Thoracic aorta (tissue), 2 donors: Measurements from ENCODE around the gene TET2. TPM values are rescaled to one million over a fixed set of nuclear protein-coding genes. Genes with fewer than 3 reads are reported as not detected.
A peak's percentile ranks its signal among the peaks of the same experiment; 100 is the strongest.

Experiments
- ATAC-seq: fragments of 150-250 bp; one replicate; pipeline ENCODE4 v1.8.0; 2017; ENCODE audit warnings: low read depth; ENCODE audit not compliant: insufficient number of reproducible peaks, low FRiP score
- DNase-seq: peaks from one replicate; pipeline ENCODE4 v3.0.0-alpha.2; 2020; ENCODE audit warnings: low spot score
- H3K27ac ChIP-seq, 2 donors: fragments of 200-600 bp; sonication (generic); 1 replicate in 1 of 2; 2 replicates in 1 of 2; pipeline ENCODE4 v1.5.1; 2016; ENCODE audit warnings: mild to moderate bottlenecking in 2 of 2, moderate library complexity in 2 of 2
- H3K27me3 ChIP-seq: fragments of 200-600 bp; sonication (generic); replicated peaks from 2 replicates; pipeline ENCODE4 v1.6.0; 2016; ENCODE audit warnings: mild to moderate bottlenecking; ENCODE audit not compliant: insufficient read depth
- H3K36me3 ChIP-seq: fragments of 200-600 bp; sonication (generic); one replicate; pipeline ENCODE4 v1.5.1; 2016
- H3K4me1 ChIP-seq, 2 donors: fragments of 200-600 bp; sonication (generic); 1 replicate in 1 of 2; 2 replicates in 1 of 2; pipeline versions ENCODE4 v1.5.1 to v1.6.0; 2016; ENCODE audit warnings: low read depth in 2 of 2, mild to moderate bottlenecking in 1 of 2; ENCODE audit not compliant: control insufficient read depth in 1 of 2
- H3K4me3 ChIP-seq: fragments of 200-600 bp; sonication (generic); 2 replicates; pipeline ENCODE4 v1.5.1; 2016; ENCODE audit warnings: mild to moderate bottlenecking
- H3K9me3 ChIP-seq: fragments of 200-600 bp; sonication (generic); 2 replicates; pipeline ENCODE4 v1.5.1; 2016
- CTCF ChIP-seq: fragments of 200-600 bp; sonication (generic); IDR thresholded peaks from one replicate; pipeline ENCODE4 v1.5.1; 2019; ENCODE audit warnings: antibody characterized with exemption
- total RNA-seq, 2 donors: library from RNA; depleted of rRNA; stranded (reverse); fragments of >200 nt; gene quantifications; one replicate each; pipeline versions ENCODE4 v1.1.0 to v1.2.3, GENCODE V29; 2016

TET2 gene
- total RNA-seq, 2 donors from 2014 or later = 23.6 to 31.7 TPM

GRCh38 chr4:105280338-105281123 is 133.9 kb downstream of the TET2 start:
- TF ChIP-seq CTCF = no peak
- peaks cover 3 to 12% of the 10 kb centered on the region in 2 donors for H3K4me1 ChIP-seq
- H3K9me3 ChIP-seq = no peaks in the 10 kb centered on the region
- H3K27ac ChIP-seq = no peak overlapping the region
- H3K36me3 ChIP-seq = peaks cover 3% of the 10 kb centered on the region
- ATAC-seq (peak; percentile 55), DNase-seq (no peak)
- no peak overlapping the region for H3K4me3 ChIP-seq
- H3K27me3 ChIP-seq = no peaks in the 10 kb centered on the region

GRCh38 chr4:105281124-105281415 is 134.4 kb downstream of the TET2 start:
- no peak overlapping the region for H3K27ac ChIP-seq
- no peak for TF ChIP-seq CTCF
- H3K27me3 ChIP-seq = no peaks in the 10 kb centered on the region
- H3K4me1 ChIP-seq = peaks cover 3 to 12% of the 10 kb centered on the region in 2 donors
- H3K4me3 ChIP-seq = no peak overlapping the region
- DNase-seq (no peak), ATAC-seq (no peak)
- H3K9me3 ChIP-seq = no peaks in the 10 kb centered on the region
- no peaks in the 10 kb centered on the region for H3K36me3 ChIP-seq

- DNase-seq (no peak), ATAC-seq (no peak)
- Histone ChIP-seq H3K27me3 (no peaks in the 10 kb centered on the region), H3K36me3 (no peaks in the 10 kb centered on the region), H3K27ac (no peak overlapping the region), H3K9me3 (peaks cover 1% of the 10 kb centered on the region), H3K4me3 (no peak overlapping the region), H3K4me1 (peaks cover 3 to 12% of the 10 kb centered on the region in 2 donors)
- no peak for TF ChIP-seq CTCF
These were observed 135.8 kb downstream of the TET2 start for GRCh38 chr4:105282489-105282888.

- Histone ChIP-seq H3K4me3 (no peak overlapping the region), H3K36me3 (no peaks in the 10 kb centered on the region), H3K4me1 (peaks cover 3 to 12% of the 10 kb centered on the region in 2 donors), H3K9me3 (peaks cover 11% of the 10 kb centered on the region), H3K27me3 (no peaks in the 10 kb centered on the region), H3K27ac (no peak overlapping the region)
- TF ChIP-seq CTCF = no peak
- DNase-seq = no peak
- ATAC-seq = no peak
These were observed 136.8 kb downstream of the TET2 start for GRCh38 chr4:105283501-105283900.

- peaks cover 3 to 6% of the 10 kb centered on the region in 2 donors for H3K4me1 ChIP-seq
- no peak for TF ChIP-seq CTCF
- H3K27ac ChIP-seq = no peak overlapping the region
These were observed 141.4 kb downstream of the TET2 start for GRCh38 chr4:105288121-105288520.

More at GRCh38 chr4:105288121-105288520, 141.4 kb downstream of the TET2 start:
- no peak overlapping the region for H3K4me3 ChIP-seq
- ATAC-seq (no peak), DNase-seq (no peak)
- no peaks in the 10 kb centered on the region for H3K27me3 ChIP-seq
- H3K9me3 ChIP-seq = peaks cover 12% of the 10 kb centered on the region
- no peaks in the 10 kb centered on the region for H3K36me3 ChIP-seq
